ENCODE measurements around the gene LRP1.

Gene LRP1

GRCh38 chr12:57215065-57215464 is 86.8 kb downstream of the LRP1 start:
- no peak for DNase-seq

- peak; percentile 49 for DNase-seq
These were observed 87.4 kb downstream of the LRP1 start for GRCh38 chr12:57215668-57216013.

GRCh38 chr12:57216014-57216911 is 88.0 kb downstream of the LRP1 start, which contains the start of gene NXPH4:
Gene NXPH4, plus strand, starts transcription at chr12:57216794. Its CDS starts 176 bp downstream, at chr12:57216970.
- DNase-seq: peak; percentile 66

- no peak for DNase-seq
These were observed 88.9 kb downstream of the LRP1 start for GRCh38 chr12:57216921-57217879.

- no peak for DNase-seq
These were observed 90.0 kb downstream of the LRP1 start for GRCh38 chr12:57218030-57218853.

- no peak for DNase-seq
These were observed 91.1 kb downstream of the LRP1 start for GRCh38 chr12:57219205-57219992.

- no peak for DNase-seq
These were observed 91.9 kb downstream of the LRP1 start for GRCh38 chr12:57219993-57220754.

- DNase-seq: no peak
These were observed 92.5 kb downstream of the LRP1 start for GRCh38 chr12:57220770-57221168.

- DNase-seq: no peak
These were observed 93.1 kb downstream of the LRP1 start for GRCh38 chr12:57221169-57221917.

- no peak for DNase-seq
These were observed 94.3 kb downstream of the LRP1 start for GRCh38 chr12:57222286-57223190.

GRCh38 chr12:57223191-57224165 is 95.2 kb downstream of the LRP1 start:
- DNase-seq: peak; percentile 46

GRCh38 chr12:57224278-57224972 is 96.1 kb downstream of the LRP1 start:
- no peak for DNase-seq

- peak; percentile 81 for DNase-seq
These were observed 96.8 kb downstream of the LRP1 start for GRCh38 chr12:57224973-57225679.

GRCh38 chr12:57225680-57226210 is 97.5 kb downstream of the LRP1 start:
- DNase-seq: no peak

- no peak for DNase-seq
These were observed 98.5 kb downstream of the LRP1 start for GRCh38 chr12:57226588-57227314.

Data from stimulated activated CD8-positive, alpha-beta memory T cell treated with anti-CD3 and anti-CD28 coated beads, Interleukin-4, amount 100 ng/mL, for 48 hours (primary cell).